Bronchial smooth muscle cell (primary cell): ENCODE results near the gene DENND11. TPM values are rescaled to one million over a fixed set of nuclear protein-coding genes. Genes with fewer than 3 reads are reported as not detected.

Experiments used
- total RNA-seq: library from RNA; depleted of rRNA; stranded (reverse); fragments of >200 nt; gene quantifications from 2 replicates; pipeline ENCODE4 v1.2.1, GENCODE V29; 2014

The DENND11 gene, protein sequence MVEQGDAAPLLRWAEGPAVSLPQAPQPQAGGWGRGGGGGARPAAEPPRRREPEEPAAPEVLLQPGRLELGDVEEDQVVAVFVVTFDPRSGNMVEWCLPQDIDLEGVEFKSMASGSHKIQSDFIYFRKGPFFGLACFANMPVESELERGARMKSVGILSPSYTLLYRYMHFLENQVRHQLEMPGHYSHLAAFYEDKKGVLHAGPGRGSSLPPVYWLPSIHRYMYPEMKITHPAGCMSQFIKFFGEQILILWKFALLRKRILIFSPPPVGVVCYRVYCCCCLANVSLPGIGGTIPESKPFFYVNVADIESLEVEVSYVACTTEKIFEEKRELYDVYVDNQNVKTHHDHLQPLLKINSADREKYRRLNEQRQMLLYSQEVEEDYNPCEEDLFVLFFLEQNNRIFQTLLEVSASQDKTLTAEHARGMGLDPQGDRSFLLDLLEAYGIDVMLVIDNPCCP
- 5.7 and 9.6 TPM in 2 replicates for total RNA-seq

DNA sequence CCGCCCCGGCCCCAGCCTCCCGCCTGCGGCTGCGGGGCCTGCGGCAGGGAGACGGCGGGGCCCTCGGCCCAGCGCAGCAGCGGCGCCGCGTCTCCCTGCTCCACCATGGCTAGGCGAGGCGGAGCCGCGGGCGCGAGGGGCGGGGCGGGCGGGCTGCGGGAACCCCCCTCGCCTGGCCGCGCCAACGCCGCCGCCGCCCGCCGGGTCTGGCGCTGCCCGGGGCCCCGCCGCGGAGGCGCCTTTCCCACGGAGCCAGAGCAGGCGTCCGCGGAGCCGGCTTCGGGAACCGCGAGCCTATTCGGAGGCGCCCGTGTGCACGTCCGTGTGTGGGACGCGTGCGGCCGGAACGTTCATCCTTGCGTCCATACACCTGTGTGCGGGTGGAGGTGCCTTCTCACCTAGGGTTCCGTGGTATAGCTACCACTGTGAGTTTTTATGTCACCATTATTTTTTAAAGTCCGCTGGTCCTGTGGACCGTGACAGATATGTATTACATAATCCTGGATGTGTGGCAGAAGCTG is at the start of gene DENND11:
Gene DENND11 (minus strand): TSS at position 120 of the 521 bp plus-strand sequence. CDS start 13 bp downstream, at position 107.

DNA sequence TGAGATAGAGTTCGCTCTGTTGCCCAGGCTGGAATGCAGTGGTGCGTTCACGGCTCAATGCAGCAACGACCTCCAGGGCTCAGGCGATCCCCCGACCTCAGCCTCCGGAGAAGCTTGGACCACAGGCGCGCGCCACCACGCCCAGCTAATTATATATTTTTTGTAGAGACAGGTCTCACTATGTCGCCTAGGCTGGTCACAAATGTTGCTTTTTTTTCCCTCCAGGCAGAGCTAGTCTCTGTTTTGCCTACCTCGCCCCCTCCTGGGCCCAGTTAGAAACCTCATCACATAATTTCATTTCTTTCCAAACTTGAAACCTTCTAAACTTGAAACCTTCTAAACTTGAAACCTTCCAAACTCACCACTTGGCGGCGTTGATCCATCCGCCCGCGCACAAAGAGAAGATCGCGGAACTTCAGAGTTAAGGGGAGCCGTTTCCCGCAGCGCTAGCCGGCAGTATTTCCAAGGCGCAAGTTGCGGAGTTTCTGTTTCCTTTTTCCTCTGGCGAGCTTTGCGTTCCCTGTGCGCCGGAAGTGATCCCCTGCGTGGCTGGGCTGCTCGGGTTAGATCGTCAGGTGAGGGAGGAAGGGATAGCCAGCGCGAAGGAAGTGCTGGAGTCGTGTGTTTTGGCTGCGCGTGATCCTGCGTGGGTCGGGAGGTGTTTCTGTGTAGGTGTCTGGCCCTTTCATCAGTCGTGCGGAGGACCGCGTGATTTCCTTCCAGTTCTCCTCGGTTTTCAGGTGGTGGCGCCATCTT is 36.0 kb upstream of the DENND11 start, which contains the start of gene SSBP1:
Gene SSBP1 (plus strand): TSS at position 523 of the 756 bp plus-strand sequence. CDS start 809 bp downstream, outside the sequence.

DNA sequence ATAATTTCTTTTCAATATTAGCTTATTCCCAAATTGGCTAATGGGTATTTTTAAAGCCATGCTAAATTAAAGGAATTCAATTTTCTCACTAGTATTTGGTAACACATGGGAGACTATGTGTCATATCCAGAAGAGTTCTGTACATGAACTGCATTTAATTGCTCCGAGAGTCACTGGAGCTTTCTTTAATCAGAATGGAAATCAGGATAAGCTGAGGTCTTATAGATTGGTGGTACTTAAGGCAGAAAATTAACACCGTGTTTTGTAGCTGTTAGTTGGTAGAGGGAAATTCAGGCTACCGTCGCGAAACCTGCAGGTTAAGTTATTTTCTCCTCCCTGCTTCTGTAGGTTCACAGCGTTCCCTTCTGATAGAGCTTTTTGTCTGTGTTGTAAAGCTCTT is 6.4 kb upstream of the DENND11 start, which contains the start of gene WEE2:
Gene WEE2 (plus strand): TSS at position 3 of the 400 bp plus-strand sequence. CDS start 406 bp downstream, outside the sequence.

Other genes starting within 250 kb of the DENND11 start
- 11.6 and 15.8 TPM in 2 replicates for gene AGK, start 150.8 kb downstream of the DENND11 start, total RNA-seq
- 0.17 TPM in 1 of 2 replicates, not detected in the other for gene WEE2, start 6.2 kb upstream of the DENND11 start, total RNA-seq
- gene SSBP1, start 36.2 kb upstream of the DENND11 start, total RNA-seq: 158 and 165 TPM in 2 replicates
- gene TAS2R3, start 61.9 kb upstream of the DENND11 start, total RNA-seq: 1.3 and 1.5 TPM in 2 replicates
- gene TAS2R4, start 74.5 kb upstream of the DENND11 start, total RNA-seq: 0.79 and 1.3 TPM in 2 replicates
- 0.43 and 0.79 TPM in 2 replicates for gene TAS2R5, start 88.1 kb upstream of the DENND11 start, total RNA-seq
- not detected in 2 replicates for gene PRSS37, start 139.3 kb upstream of the DENND11 start, total RNA-seq
- gene OR9A4, start 214.2 kb upstream of the DENND11 start, total RNA-seq: not detected in 2 replicates
- not detected in 2 replicates for gene CLEC5A, start 244.8 kb upstream of the DENND11 start, total RNA-seq